Fibroblast of mammary gland (primary cell): Measurements from ENCODE around the gene ZFYVE27.

Experiments used
- DNase-seq: peaks from one replicate; pipeline ENCODE4 v3.0.0-alpha.2; 2010; ENCODE audit warnings: low read depth
- H3K4me3 ChIP-seq: 2 replicates; pipeline ENCODE4 v1.5.1; 2011; ENCODE audit warnings: low read depth, mild to moderate bottlenecking, low read length, moderate library complexity; ENCODE audit not compliant: control insufficient read depth
- TF ChIP-seq, protein P1 (sequence below): conservative IDR thresholded peaks from 2 replicates; pipeline ENCODE4 v1.5.1; 2011; ENCODE audit warnings: low read depth, low read length, inconsistent platforms; ENCODE audit not compliant: control insufficient read depth, insufficient read depth

ZFYVE27 gene

DNA sequence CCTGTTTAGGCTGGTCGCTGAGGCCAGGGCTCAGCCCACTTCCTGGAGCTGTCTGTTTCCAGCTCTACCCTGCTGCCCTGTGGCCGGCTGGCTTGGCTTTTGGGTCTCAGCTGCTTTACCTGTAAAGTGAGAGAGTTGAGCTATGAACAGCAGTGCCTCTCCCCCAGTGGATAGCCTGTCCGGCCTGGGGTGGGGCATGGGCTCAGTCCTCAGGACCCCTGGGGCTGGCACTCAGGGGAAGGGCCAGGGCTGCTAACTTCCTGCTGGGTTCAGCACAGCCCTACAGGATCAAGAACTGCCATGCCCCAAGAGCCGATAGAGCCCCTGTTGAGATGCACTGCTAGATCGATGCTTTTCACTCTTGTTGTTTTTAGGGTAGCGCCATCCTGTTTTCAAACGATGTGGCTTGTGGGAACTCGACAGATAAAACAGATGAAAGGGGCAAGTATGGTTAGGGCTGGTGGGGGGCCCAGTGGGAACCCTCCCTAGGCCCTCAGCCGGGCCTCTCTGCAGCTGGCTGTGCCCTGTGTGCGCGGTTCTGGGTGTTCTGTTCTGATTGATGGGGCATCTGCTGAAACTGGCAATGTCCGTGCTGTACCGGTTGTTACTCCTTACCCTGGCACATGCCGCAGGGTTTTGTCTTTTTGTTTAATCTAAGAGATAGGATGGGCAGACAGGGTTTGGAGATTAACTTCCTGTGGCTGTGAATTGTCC lies 44.8 kb downstream of the ZFYVE27 start:
- H3K4me3 ChIP-seq: no peak overlapping the region
- TF ChIP-seq, protein P1, sequence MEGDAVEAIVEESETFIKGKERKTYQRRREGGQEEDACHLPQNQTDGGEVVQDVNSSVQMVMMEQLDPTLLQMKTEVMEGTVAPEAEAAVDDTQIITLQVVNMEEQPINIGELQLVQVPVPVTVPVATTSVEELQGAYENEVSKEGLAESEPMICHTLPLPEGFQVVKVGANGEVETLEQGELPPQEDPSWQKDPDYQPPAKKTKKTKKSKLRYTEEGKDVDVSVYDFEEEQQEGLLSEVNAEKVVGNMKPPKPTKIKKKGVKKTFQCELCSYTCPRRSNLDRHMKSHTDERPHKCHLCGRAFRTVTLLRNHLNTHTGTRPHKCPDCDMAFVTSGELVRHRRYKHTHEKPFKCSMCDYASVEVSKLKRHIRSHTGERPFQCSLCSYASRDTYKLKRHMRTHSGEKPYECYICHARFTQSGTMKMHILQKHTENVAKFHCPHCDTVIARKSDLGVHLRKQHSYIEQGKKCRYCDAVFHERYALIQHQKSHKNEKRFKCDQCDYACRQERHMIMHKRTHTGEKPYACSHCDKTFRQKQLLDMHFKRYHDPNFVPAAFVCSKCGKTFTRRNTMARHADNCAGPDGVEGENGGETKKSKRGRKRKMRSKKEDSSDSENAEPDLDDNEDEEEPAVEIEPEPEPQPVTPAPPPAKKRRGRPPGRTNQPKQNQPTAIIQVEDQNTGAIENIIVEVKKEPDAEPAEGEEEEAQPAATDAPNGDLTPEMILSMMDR: no peak
- DNase-seq: no peak

- no peak overlapping the region for H3K4me3 ChIP-seq
- no peak for DNase-seq
- TF ChIP-seq, protein P1: no peak
Observed at GRCh38 chr10:97782455-97783228, 45.7 kb downstream of the ZFYVE27 start.

DNA sequence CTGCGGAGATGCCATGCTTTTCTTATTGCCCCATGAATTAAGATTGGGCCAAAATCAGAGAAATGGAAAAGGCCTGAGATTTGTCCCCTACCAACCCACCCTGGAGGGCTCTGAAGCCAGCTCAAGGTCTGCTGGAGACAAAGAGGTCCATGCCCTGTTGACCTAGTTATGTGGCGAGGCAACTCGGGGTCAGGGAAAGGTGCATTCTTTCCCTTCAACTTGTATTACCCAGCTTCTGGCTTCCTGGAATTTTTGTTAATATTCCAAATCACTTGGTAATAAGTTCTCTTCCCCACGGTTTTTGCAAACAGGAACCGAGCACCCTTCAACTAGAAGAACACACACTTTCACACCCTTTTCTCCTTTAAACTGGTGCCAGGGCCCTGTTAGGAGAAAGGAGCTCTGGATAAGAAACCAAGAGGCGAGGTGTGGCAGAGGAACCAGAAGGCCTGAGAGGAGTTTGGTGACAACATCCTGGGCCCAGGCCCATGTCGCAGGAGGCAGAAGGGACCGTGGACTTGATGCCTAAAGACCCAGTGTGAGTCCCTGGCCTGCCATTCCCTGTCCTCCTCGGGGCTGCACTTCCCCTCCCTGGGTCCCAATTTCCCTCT lies 47.4 kb downstream of the ZFYVE27 start:
- no peak for DNase-seq
- TF ChIP-seq, protein P1: no peak
- no peak overlapping the region for H3K4me3 ChIP-seq

- no peak overlapping the region for H3K4me3 ChIP-seq
- TF ChIP-seq, protein P1: no peak
- DNase-seq: no peak
Observed at GRCh38 chr10:97785231-97785630, 48.3 kb downstream of the ZFYVE27 start.

- no peak for DNase-seq
- TF ChIP-seq, protein P1: no peak
- no peak overlapping the region for H3K4me3 ChIP-seq
Observed at GRCh38 chr10:97785731-97786130, 48.8 kb downstream of the ZFYVE27 start.

DNA sequence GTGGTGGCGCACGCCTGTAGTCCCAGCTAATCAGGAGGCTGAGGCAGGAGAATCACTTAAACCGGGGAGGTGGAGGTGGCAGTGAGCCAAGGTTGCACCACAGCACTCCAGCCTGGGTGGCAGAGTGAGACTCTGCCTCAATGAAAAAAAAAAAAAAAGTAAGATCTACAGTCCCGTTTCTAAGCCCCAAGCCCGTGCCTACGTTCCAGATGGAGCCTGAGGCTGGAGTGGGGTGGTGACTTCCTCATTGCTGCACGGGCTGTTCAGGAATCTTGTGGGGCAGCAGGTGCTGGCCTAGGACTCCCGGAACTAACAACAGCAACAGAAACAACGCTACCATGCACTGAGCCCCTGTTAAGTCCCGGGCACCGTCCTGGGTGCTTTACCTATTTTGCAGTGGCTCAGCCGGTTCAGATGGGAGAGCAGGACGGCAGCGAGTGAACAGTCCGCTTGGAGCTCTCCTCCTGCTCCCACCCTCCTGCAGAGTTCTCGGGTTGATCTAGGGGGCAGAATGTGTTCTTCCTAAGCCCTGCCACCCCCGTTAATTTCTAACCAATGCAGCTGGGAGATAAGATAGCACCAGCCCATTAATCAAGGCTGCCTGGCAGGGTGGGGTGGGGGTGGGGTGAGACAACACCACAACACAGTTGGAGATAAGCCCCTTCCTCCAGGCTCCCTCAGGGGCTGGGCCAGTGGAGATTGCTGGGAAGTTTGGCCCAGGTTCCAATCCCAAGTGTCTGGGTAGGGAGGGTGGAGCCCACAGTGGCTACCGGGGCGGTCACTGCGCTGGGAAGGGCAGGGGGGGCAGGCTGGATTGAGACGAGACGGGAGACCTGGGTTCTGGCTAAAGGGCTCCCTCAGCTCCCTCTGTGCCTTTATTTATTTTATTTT lies 51.9 kb downstream of the ZFYVE27 start:
- no peak for DNase-seq
- H3K4me3 ChIP-seq: no peak overlapping the region
- TF ChIP-seq, protein P1: no peak
